HG02973 (cell line): ENCODE data around the gene ROR2.
A peak's percentile ranks its signal among the peaks of the same experiment; 100 is the strongest.

Experiments used
- ATAC-seq: cut with Tn5 transposase; IDR thresholded peaks from one replicate; pipeline ENCODE4 v1.9.1; 2021; ENCODE audit warnings: moderate library complexity; ENCODE audit not compliant: unreplicated experiment

The ROR2 gene

DNA sequence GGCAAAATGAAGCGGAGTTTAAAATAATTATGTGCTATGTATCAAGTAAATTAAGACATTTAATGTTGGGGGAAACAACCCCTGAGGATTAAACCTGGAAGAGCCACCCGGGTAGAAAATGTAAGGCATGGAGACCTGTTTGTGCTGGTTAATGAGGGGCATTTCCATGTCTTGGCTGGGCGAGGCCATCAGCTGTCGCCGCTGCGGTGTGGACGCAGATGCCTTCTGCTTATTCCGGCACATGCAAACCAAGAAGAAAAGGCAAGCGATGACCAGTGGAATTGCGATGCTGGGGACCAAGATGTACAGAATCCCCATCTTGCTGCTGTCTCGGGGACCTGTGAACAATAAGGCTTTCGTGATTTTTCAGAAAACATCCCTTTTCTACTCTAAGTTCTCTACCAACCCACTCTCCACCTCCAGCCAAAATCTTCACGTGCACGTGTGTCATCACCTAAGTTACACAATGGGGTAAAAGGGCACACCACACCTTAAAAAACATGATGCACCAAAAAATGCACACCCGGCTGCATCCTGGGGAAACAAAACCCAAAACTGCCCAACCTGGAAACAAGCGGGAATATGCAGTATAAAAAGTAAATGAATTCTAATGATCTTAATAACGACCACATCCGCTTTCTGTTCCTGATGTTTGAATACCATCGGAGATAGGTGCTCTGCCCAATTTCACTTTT lies 223.5 kb downstream of the ROR2 start:
- no peak for ATAC-seq

DNA sequence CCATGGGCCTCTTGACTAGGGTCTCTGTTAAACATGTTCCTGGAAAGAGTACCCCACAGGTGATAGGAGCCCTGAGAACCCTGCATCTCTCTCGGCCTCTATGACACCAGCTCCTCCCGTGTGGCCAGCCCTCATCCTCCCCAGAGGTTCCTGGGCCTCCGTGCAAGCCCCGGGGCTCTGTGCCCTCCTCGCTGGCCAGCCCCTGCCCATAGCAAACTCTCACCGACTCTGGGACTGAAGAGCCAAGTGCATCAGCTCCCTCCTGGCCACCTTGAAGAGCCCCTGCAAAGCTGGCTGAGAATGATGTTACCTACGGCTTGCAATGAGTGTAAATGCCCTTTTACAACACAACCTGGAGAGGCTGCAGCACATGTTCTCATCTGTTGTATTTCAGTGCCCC lies 224.4 kb downstream of the ROR2 start:
- ATAC-seq = no peak

- no peak for ATAC-seq
Measured at GRCh38 chr9:91724609-91725505, 225.2 kb downstream of the ROR2 start.

DNA sequence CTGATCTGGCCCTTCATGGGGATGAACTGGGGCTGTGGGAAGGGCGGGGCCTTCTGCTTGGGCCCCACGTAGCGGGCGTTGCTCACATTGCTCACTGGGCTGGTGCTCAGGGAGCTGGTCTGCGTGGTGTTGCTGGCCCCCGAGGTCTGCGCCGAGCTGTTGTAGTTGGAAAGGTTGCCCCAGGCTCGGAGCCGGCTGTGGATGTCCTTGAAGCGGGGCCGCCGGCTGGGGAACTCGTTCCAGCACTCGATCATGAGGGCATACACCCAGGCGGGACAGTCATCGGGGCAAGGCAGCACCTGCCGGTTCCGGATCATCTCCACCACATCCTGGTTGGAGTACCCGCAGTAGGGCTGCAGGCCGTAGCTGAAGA lies 226.0 kb downstream of the ROR2 start:
- ATAC-seq = no peak

DNA sequence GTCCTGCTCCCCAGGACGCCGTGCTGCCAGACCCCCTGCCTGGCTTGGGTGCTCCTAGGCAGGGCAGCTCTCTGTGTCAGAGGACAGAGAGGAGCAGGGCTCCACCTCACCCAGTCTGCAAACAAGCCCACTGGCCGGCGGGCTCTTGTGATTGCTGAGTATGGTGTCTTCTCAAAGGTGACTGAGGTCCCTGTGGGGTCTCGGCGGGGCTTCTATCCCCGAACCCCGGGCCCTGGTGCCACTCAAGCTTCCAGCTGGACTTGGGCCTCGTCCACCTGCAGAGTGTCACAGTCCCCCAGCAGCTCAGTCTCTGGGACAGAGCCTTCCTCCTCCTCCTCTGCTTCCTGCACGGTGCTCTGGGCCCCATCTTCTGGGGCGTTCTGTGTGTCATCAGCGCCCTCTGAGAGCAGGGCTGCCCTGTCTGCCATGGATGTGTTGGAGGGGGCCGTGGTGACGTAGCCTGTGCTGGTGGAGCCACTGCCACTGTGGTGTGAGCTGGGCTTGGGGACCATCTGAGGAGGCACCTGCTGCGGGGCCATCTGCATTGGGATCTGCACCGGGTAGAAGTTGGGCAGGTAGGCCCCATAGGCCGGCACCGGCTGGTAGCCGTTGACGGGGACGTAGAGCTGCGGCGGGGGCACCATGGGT lies 226.5 kb downstream of the ROR2 start:
- no peak for ATAC-seq

GRCh38 chr9:91720751-91721705 lies 229.0 kb downstream of the ROR2 start:
- peak; percentile 54 for ATAC-seq

DNA sequence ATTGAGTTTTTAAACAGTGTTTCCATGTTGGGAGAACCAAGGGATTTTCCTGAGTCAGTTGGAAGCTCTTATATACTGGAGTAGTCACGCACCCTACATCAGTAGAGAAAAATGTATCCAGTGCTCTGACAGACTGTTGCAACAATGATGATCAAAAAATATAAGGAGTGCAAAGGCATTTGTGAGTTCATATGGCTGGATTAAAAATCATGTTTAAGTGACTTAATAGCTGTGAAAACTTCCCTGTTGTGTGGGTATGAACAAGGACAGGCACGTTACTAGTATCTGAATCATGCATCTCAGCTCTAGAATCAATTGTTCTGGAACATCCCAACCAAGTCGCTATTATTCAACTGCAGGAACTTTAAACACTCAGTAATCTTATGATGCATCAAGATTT lies 229.7 kb downstream of the ROR2 start:
- ATAC-seq = no peak

GRCh38 chr9:91718071-91718470 lies 232.0 kb downstream of the ROR2 start:
- ATAC-seq = no peak

DNA sequence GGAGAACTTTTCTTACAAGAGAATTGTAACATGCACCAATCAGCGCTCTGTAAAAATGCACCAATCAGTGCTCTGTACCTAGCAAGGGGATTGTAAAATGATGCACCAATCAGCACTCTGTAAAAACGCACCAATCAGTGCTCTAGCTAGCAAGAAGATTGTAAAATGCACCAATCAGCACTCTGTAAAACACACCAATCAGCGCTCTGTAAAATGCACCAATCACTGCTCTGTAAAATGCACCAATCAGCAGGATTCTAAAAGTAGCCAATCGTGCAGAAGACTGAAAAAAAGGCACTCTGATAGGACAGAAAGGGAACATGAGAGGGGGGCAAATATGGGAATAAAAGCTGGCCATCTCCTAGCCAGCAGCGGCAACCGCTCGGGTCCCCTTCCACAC lies 233.2 kb downstream of the ROR2 start:
- ATAC-seq = no peak

- no peak for ATAC-seq
Measured at GRCh38 chr9:91716239-91716638, 233.8 kb downstream of the ROR2 start.

- no peak for ATAC-seq
Measured at GRCh38 chr9:91714874-91715615, 235.0 kb downstream of the ROR2 start.

DNA sequence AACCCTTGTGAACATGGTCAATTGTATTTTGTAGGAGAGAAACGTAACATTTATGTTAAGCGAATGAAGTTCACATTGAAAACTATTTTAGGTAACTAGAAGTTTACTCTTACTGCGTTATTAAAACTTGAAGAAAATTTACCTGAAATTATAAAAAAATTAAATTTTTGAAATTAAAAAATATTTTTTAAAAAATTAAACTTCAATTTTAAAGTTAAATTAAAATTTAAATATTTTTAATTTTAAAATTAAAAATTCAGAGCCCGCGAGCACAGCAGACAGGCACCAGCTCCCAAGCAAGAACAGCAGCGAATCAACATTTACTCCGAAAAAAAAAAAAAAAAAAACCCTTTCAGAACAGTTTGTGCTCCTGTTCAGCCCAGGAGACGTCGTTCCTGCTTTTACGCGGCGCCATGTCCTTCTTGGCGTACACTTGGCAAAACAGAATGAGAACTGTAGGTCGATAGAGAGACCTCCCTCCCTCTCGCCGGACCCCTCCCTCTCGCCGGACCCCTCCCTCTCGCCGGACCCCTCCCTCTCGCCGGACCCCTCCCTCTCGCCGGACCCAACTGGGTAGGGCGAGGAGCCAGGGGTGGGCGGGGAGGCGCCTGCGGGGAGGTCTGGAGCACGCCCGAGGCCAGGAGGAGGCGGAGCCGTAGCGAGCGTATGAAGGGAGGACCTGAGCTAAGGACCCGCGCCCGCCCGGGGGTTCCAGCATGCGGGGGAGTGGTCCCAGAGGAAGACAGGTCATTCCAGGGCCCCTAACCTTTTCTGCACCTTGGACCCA lies 235.8 kb downstream of the ROR2 start:
- no peak for ATAC-seq

- no peak for ATAC-seq
Measured at GRCh38 chr9:91712811-91713210, 237.2 kb downstream of the ROR2 start.

DNA sequence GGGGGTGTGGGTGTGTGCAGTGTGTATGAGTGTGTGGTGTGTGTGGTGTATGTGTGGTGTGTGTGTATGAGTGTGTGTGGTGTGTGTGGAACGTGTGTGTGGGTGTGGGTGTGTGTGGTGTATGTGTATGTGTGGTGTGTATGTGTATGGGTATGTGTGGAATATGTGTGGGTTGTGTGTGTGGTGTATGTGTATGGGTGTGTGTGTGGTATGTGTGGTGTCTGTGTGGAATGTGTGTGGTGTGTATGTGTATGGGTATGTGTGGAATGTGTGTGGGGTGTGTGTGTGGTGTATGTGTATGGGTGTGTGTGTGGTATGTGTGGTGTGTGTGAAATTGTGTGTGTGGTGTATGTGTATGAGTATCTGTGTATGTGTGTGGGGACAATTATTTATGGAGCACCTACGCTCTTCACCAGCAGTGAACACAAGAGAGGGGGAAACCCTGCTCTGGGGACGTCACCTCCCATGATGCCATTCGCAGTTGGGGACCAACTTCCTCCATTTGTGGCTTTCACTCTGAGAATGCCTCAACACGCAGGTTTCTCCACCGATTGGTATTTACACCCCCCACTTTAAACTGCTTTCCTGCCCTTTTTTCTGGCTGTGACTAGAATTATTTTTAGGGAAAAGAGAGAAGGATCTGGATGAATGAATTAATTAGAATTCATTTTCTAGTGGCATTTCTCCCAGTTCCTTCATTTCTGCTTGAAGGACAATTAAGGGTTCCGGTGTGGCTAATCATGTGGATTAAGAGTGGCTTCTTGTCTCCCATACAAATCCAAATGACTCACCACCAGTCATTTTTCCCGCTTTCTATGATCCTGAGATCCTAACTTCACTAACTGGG lies 238.1 kb downstream of the ROR2 start:
- ATAC-seq = peak; percentile 88

- no peak for ATAC-seq
Measured at GRCh38 chr9:91710158-91710557, 239.9 kb downstream of the ROR2 start.

DNA sequence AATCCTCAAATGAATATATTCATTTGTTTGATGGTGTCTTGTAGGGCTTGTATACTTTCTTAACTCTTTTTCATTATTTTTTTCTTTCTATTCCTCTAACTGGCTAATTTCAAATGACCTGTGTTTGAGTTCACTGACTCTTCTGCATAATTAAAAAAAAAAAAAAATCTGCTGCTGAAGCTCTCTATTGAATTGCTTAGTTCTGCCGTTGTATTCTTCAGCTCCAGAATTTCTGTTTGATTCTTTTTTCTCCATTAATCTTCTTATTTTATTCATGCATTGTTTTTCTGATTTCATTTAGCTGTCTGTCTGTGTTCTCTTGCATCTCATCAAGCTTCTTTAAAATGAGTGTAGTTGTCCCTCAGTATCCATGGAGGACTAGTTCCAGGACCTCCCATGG lies 244.6 kb downstream of the ROR2 start:
- no peak for ATAC-seq

- no peak for ATAC-seq
Measured at GRCh38 chr9:91700475-91700874, 249.6 kb downstream of the ROR2 start.

DNA sequence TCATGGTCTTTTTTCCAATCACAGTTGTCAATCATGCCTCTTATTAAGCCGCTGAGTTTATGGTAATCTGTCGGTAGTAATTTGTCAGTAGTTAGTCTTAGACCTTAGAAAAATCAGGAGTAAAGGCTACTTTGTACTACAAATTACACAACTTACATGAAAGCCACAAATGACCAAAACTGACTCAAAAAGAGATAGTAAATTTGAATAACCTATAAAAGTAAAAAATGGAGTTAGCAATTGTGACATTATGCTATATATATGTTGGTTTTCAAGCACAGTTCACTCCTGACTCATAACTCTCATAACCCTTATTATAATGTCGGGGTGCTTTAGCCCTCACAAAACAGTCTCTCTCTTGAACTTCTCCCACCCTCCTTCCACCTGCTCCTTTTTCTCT lies 251.8 kb downstream of the ROR2 start:
- no peak for ATAC-seq
